Measurements from ENCODE around the gene CHD5.

GRCh38 chr1:6075748-6076147 is 104.4 kb downstream of the CHD5 start:
- no peak for TF ChIP-seq POLR2A (IDR thresholded peaks at IDR 0.05)
- no peak for TF ChIP-seq CTCF (IDR thresholded peaks at IDR 0.05)

Data from adrenal gland (tissue), 5 donors.